RPMI8226 (cell line): ENCODE measurements around the gene FALEC.
"Not testable (repeated sequence)": the region's sequence is repeated elsewhere in the genome, so short reads cannot be mapped to it uniquely, and the experiment has no call there.

Experiments
- DNase-seq: peaks from one replicate; pipeline ENCODE4 v3.0.0-alpha.2; 2015

FALEC gene

DNA sequence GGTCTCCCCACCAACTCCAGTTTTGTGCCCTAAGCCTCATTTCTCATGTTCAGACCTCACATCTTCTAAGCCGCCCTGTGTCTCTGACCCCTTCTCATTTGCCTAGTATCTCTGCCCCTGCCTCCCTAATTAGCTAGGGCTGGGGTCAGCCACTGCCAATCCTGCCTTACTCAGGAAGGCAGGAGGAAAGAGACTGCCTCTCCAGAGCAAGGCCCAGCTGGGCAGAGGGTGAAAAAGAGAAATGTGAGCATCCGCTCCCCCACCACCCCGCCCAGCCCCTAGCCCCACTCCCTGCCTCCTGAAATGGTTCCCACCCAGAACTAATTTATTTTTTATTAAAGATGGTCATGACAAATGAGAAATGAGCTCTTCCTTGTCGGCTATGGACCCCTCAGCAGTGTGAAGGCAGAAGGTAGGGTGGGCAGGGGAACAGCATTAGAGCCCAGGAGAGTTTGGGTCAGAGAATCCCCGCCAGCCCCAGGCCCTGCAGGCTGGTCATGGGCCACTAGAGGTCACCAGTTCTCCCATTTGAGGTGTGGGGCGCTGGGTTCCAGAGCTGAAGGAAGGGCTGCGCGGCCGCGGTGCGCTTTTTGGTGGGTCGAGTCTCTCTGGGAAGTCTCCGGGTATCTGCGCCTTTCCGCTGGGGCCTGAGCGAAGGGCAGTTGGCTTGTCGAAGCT lies 45.2 kb downstream of the FALEC start:
- peak; percentile 95 for DNase-seq

DNA sequence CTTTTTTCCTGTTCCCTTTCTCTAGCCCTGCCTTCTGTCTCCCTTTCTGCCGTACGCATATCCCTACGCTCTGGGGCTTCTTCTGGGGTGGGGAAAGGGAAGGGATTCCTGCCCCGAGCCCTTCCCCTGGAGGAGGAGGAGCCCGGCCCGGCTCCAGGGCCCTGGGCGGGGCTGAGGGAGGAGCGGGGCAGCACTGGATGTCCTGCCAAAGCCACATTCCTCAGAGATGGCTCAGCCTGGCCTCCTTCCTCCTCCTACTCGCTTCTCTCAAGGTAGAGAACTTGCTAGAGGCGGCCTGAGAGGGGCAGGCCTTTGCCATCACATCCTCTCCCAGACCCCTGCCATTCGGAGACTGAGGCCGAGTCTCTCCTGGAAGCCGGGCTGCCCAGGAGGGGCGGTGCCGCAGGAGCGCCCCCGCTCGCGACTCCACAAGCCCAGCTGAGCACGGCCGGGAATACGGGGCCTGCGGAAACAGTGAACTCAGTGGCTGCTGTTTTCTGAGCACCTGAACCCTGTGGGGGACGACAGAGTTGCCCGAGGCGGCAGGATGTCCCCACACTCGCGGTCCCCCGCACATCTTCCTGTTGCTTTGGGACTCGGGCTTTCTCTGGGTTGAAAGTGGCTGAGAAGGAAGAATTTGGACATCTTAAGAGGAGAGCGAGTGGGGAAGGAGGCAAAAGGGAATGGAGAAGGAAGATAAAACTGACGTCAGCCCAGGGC lies 45.9 kb downstream of the FALEC start:
- peak; percentile 92 for DNase-seq

DNA sequence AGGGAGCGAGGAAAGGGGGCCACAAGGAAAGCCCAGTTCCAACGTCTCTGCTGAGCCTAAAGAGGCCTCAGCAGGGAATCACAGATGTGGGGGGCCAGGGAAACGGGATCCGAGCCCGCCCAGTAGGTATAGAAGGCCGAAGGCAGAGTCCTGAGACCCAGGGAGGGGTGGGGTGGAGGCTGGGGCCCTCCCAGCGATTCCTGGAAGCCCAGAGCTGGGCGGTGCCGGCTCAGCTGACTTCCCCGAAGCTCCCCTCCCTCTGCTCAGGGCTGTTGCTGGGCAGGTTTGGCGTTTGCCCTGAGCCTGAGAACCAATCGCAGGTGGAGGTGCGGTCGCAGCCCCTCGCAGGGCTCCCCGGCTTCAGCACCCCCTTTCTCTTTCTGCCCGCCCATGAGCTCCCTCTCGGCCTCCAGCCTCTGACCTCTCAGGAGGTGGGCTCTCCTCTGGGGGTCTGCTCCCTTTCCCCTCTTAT lies 46.5 kb downstream of the FALEC start:
- DNase-seq = peak; percentile 90

DNA sequence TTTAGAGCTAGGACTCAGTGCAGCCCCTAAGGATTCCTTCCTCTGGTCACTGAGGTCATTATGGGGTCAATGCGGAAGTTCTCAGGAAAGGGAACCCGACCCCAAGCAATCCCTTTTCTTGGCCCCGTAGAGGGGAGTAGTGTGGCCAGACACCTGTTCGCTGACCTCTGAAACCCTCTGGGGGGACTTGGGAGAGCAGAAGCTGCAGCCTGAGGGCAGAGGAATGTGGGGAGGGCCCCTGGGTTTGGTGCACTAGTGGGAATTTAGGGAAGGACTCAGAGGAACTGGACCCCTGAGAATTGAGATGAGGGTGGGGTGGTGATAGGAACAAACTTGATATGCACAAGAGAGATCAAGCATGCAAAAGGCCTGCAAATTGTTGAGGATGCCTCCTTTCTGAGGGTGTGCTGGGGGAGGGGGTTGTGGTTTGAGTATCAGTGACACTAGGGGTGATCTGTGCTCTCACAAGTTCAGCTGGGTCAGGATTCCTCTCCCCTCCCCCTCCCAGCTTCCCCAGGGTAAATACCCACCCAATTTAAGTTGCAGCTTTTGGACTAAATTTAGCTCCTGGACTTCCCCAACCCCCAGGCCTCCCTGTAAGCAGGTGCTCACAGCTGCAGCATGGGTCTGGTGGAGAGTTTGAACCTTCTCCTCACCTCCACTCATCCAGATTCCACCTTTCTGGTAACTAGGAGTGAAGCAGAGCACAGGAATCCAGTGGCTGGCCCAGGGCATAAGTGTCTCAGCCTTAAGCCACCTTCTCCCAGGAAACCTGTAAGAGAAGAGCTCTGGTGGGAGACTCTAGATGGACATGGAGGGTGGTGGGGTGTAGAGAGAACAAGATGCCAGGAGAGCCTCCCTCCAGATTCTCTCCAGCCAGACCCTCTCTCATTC lies 47.1 kb downstream of the FALEC start:
- peak; percentile 99 for DNase-seq

DNA sequence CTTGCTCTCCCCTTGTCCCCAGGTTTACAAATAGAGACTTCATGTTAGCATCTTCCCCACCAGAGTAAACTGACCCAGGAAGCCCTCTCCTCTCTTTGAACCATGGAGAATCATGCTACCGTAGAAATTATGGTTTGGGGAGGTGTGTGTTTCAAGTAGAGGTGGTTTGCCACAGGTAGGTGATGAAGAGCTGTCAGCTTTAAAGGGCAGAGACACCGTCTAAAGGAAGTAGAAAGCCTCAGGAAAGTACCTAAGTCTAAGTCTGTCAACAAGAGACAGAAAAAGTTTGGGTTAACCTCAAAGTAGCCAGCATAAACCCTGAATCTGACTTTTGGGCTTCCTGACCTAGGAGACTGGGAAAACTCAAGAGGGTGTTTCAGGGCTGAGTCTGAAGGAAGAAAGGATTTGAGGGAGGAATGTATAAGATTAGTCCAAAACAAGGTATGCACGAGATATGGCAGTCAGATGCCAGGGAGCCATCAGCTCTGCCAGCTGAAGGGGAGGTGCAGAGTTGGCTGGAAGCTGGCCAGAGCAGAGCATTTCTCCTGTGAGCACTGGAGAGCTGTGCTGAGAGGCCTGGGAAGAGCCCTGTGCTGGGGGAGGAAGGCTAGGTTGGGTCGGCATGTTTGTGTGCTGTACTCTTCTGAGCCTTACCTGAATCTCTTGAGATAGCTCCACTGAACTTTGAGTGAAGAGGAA lies 47.9 kb downstream of the FALEC start:
- DNase-seq = peak; percentile 95

DNA sequence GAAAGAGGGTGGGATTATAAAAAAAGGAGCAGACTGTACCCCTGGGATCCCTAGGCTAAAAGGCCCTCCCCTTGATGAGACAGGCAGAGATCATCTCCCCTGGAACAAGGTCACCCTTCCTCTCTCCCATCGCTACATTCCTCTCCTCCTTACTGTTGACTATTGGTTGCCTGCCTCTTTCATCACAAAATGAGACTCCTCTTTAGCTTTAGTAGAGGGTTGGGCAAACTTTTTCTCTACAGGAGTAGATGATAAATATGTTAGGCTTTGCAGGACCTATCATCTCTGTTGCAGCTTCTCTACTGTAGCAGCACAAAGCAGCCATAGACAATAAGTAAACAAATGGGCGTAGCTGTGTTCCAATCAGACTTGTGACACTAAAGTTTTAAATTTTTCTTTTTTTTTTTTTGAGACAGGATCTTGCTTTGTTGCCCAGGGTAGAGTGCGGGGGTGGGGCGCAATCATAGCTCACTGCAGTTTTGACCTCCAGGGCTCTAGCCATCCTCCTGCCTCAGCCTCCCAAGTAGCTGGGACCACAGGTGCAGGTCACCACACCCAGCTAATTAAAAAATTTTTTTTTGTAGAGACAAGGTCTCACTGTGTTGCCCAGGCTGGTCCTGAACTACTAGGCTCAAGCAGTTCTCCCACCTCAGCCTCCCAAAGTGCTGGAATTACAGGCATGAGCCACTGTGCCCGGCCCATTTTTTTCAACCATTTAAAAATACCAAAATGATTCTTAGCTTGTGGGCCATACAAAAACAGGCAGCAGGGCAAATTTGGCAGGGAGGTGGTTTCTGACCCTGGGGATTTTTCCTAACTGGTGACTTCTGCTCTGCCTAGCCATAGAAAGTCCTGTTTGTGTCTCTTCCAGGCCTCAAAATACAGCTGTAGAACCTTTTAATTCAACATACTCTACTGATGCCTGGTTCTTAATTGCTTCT lies 48.8 kb downstream of the FALEC start:
- peak; percentile 40 for DNase-seq

DNA sequence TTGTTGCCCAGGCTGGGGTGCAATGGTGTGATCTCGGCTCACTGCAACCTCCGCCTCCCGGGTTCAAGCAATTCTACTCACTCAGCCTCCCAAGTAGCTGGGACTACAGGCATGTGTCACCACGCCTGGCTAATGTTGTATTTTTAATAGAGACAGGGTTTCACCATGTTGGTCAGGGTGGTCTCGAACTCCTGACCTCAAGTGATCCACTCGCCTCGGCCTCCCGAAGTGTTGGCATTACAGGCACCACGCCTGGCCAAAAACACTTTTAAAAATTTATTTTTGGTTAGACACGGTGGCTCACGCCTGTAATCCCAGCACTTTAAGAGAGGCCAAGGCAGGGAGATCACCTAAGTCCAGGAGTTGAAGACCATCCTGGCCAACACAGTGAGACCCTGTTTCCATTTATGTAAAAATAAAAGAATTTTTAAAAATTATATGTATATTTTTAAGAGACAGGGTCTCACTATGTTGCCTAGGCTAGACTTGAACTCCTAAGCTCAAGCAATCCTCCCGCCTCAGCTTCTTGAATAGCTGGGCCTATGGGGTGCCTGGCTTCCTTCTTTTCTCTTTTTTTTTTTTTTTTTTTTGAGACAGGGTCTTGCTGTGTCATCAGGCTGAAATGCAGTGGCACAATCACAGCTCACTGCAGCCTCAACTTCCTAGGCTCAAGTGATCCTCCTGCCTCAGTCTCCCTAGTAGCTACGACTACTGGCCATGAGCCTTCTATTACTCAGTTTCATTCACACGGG lies 49.9 kb downstream of the FALEC start:
- DNase-seq = peak; percentile 15

DNA sequence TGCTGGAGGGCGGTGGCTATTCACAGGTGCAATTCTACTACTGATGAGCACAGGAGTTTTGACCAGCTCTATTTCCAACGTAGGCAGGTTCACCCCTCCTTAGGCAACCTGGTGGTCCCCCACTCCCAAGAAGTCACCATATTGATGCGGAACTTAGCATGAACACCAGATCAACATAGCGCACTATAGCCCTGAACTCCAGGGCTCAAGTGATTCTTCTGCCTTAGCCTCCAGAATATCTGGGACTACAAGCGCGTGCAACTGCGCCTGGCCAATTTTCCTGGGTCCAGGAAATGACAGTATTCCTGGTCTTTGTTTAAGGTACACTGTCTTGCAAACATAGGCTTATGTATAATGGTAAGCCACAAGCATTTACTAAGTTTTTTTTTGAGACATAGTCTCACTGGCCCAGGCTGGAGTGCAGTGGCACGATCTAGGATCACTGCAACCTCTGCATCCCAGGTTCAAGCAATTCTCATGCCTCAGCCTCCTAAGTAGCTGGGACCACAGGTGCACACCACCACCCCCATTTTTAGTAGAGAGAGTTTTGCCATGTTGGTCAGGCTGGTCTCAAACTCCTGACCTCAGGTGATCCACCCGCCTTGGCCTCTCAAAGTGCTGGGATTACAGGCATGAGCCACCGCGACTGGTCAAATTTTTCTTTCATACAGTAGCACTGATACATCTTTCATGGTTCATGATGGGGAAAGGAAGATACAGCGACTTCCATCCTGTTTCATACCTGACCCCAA lies 51.2 kb downstream of the FALEC start:
- DNase-seq = no peak

DNA sequence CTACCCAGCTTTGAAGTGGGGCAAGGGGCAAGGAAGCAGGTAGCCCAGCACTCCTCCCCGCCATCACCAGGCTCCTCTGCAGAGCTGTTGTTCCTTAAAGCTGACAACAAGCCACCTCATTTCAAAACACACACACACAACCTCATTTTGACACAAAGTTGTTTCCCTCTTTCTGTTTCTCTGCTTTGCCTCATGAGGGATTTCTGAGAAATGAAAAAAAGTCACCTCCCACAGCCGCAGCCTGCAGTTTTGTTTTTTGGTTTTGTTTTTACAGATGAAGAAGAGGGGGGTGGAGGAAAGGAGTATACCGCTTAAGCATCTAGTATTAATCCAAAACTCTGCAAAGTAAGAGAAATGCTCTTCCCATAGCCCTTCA lies 51.8 kb downstream of the FALEC start:
- DNase-seq = peak; percentile 74

DNA sequence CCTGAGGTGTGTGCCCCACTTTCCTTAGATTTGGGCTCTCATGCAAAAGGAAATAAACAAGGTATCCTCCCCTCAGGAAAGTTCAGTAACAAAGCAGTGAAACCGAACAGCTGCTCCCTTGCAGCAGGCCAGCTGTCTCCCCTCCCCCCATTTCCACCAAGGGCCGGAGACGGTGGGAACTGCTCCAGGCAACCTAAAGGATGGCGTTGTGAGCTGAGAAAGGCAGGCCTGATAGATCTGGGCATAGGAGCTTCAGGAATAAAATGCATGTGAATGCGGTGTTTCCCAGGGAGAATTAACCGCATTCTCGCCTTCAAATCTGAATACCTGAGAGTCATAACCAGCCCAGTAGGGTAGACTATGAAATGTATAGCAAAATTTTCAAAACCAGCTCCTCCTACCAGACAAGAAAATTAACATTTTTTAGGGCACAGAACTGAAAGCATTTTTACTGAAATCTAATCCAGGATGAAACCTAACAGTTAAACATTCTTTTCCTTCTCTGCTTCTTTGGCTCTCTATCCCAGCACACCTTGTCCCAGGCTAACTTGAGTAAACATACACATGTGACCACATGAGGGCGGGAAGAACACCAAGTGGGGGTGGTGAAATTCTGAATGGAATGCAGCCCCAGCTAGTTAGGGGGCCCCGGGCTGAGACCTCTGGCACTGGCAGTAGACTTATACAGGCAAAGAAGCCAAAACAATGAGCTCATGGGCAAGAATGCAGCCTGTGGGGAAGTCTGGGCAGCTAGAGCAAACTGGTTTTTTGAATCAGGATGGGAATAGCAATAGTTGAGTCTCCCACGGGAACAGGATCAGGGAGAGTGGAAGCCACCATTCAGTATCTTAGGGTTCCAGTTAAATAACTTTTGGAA lies 52.4 kb downstream of the FALEC start:
- peak; percentile 84 for DNase-seq

DNA sequence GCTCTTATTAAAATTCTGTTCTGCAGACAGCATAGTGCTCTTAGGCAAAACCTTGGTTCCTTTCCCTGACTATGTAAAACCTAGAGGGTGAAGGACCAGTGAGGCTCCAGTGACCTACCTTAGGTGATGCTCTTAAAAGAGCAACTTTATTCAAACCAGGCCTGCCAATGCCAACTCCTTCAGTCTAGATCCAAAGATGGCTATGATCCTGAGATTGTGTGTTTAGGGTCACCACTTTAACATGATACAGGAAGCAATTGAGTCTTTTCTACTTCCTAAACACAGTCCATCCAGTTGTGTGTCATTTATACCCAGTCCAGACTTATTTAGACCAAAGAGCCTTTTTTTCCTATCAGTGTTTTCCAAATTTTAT lies 53.0 kb downstream of the FALEC start:
- DNase-seq = peak; percentile 49

DNA sequence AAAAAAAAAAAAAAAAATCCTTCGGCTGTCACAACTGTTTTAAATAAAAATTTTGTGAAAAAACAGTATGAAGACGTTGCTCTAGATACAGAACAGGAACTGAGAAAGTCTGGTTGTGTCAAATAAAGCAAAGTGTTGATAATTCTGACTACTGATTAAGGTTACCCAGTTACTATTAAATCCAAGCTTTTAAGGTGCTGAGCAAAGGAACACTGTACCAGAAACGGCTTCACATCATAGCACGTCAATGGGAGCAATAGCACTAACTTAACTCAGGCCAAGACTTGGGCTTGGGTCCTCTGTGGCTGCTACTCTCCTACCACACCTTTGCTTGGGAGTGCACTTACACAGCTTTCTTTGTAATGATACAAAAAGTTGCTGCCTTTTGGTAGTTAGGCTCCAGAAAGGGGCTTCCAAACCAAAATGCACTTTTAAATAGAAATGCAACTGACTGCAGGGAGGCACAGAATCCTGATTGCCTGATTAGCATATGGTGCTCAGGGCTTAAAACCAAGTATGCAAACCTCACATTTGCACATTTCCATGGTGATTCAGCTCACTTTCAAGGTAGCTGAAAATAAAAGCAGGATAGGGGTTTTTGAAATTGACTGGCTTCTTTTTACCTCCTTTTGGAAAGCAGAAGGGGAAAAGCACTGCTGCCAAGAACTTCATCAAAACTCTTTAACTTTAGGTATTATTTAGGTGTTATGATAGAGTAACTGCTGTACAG lies 57.5 kb downstream of the FALEC start:
- DNase-seq = no peak

DNA sequence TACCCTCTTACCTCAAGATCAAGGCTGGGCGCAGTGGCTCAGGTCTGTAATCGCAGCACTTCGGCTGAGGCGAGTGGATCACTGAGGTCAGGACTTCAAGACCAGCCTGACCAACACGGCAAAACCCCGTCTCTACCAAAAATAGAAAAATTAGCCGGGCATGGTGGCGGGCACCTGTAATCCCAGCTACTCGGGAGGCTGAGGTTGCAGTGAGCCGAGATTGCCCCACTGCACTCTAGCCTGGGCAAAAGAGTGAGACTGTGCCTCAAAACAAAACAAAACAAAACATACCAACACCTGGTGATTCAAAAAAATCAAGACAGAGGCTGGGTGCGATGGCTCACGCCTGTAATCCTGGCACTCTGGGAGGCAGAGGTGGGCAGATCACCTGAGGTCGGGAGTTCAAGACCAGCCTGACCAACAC lies 58.1 kb downstream of the FALEC start:
- DNase-seq = not testable (repeated sequence)

DNA sequence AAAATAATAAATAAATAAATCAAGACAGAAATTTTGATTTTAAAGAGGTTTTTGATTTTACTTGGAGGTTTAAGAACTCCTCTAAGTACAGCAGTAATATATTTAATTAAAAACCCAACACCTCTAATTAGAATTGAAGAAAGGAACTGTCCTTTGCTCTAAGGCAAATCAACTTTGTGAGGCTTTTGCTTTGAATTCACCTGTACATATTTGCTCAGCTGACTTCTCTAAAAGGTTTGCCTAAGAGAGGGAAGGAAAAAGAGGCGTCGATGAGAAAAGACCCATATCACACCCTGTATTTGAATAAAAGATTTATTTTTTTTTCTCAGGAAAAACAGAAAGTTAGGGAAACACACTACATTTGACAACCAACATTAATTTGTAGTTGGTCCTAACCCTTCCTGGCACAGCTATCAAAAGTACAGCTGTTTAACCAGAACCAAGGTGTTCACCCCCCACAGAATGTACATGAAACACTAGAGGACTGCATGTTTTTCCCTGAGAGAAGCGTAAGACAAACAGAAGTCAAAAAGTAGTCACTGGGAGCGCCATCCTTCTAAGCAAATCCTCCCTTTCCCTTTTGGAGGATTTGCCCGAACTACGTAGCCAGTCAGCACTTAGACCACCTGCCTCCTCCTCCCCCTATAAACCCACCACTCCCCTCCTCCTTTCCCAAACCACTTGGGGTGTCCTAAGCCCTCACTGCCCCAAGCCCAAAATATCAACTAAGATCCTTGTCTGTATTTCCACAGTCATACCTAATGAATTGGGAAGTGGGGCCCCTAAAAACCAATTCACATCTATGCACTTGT lies 58.9 kb downstream of the FALEC start:
- DNase-seq = no peak

DNA sequence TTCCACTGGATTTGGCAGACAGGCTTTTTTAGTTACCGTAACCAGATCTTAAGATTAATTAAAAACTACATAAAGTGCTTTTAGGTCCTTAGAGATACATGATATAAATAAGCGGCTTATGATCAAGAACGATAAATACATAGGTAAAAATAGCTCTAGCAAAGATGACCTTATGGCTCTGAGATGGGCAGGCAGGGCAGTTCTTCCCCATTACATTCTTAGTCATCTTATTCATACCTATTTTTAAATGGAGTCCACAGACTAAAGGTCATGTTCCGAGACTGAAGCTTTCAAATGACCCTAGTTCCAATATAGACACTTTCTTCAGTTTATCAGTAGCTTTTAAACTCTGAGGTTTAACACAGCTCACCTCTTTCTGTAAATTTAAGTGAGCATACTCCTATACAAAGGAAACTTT lies 59.5 kb downstream of the FALEC start:
- DNase-seq = no peak

DNA sequence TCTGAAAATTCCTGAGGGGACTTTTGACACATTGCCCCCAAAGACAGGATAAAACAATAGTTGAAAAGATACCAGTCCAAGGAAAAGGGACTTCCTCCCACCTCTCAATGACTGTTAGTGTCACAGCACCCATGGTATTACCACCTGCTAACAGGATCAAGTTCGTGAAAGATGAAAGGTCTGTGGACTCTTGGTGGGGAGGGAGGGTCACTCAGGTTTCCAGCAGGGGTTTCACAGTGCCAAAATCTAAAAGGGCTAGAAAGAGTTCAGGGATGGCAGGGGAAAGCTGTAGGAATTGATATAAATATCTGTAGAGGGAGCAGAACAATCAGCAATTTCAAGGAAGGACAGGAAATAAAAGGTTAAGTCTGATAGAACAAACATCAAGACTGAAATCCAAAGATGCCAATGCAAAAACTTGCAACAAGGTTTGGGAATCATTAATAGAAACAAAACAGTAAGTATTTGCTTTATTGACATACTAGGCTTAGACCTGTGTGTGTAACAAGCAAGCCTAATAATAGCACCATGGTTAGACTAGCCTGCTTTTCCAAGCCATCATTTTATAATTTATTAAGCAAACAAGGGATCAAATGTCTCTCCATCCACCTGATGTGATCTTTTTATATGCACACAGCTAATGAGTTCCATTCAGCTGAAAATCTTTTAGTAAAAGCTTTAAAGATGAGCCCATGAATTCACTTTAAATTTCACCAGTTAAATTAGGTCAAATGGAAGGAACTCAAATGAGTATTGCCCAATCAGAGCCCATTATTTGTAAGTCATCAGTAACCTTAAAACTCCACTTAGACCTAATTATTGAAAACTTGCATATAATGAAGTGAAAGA lies 60.2 kb downstream of the FALEC start:
- no peak for DNase-seq

DNA sequence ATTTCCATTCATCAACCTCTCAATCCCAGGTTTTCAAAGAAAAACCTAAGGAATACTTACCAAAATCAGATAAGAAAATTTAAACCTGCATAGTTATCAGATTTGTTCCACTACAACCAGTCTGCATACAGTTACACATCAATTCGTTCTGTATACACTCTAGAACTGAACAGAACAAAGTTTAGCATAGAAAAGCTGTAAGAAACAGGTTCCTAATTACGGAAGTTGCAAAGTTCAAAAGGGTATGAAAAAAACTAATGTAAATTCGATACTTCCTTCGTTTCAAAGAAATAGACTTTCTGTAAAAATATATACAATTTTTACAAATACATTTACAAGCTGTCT lies 60.8 kb downstream of the FALEC start:
- DNase-seq = no peak
